ENCODE data around the gene ZSWIM6. TPM values are rescaled to one million over a fixed set of nuclear protein-coding genes. Genes with fewer than 3 reads are reported as not detected.

ZSWIM6 gene
- total and polyA plus RNA-seq, 4 donors: 14.5 to 32.2 (median 30.3) TPM

DNA sequence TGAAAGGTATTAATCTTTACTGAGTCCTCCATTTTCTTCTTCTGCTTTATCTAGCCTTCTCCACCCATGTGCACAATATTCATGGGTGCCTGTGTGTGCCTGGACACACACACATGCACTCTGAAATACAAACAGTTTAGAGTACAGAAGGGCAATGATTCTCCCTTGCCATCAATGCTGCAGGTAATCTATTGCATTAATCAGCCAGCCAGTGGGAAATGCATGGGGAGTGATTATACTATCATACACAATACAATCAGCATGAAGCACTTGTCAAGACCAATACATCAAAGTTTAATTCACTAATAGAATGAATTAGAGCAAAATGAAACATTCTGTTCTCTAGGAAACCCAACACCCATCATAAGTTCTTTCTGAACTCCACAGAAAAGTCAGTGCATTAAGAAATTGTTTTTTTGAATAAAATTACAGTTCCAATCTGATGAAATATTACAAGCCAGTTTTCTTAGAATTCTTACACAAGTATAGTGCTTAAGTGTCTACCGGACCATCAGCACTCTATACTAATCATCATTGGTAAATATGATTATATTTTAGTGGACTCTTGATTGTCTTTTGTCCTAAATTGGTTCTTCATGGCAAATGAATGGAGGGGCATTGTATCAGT, 172.2 kb downstream of the ZSWIM6 start:
- H3K27me3 ChIP-seq (ENCODE audit: control insufficient read depth, insufficient read depth, low read length): no peaks in the 10 kb centered on the region
- peak in 1 of 6 donors; percentile 75 for DNase-seq (ENCODE audit: low read depth in 4 of 6, low spot score in 6 of 6)
- no peaks in the 10 kb centered on the region for H3K4me1 ChIP-seq (ENCODE audit: control insufficient read depth, insufficient read depth, low read length)
- H3K4me3 ChIP-seq (ENCODE audit: low read depth, low read length): no peak overlapping the region
- no peaks in the 10 kb centered on the region for H3K36me3 ChIP-seq (ENCODE audit: control insufficient read depth, insufficient read depth, low read length)
- no peak overlapping the region for H3K27ac ChIP-seq (ENCODE audit: low read depth, low read length)
- no peaks in the 10 kb centered on the region for H3K9me3 ChIP-seq (ENCODE audit: control insufficient read depth, insufficient read depth, low read length)
- whole genome bisulfite sequencing (ENCODE audit: insufficient coverage): no CpG with 5 or more reads among the region's 1 CpG

DNA sequence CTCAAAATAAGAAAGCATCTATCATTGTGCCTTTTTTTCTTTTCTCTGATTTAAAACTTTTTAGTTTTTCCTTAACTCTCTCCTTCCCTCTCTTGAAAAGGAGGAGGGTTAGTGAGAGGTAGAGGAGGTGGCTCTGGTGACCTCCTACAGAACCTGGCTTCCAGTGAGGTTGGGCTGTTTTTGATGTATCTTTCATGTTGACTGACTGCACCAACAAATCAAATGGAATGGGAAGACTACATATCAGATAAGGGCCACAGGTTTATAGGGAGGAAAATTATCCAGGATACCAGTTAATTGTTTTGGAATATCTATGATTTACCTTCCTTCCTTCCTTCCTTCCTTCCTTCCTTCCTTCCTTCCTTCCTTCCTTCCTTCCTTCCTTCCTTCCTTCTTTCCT, 173.2 kb downstream of the ZSWIM6 start:
- no peaks in the 10 kb centered on the region for H3K9me3 ChIP-seq (ENCODE audit: control insufficient read depth, insufficient read depth, low read length)

DNA sequence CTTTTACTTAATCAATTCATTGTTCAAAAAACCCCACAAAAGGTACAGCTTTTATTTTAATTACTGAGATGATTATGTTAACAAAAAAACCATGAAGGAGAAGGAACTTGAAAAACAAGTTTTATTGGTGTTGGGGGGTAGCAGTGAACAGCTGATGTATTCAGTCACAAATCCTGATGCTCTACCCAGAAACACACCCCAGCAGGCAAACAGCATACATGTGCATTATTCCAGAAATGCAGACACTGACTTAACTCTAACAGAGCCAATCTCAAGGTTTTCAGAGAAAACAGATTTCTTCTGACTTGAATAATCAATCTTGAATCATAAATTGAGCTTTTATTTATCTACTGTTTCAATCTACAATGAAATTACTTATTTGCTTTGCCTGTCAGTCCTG, 175.2 kb downstream of the ZSWIM6 start:
- Histone ChIP-seq H3K4me3 (ENCODE audit: low read depth, low read length) (no peak overlapping the region), H3K4me1 (ENCODE audit: control insufficient read depth, insufficient read depth, low read length) (no peaks in the 10 kb centered on the region)

More for the DNA sequence above, 173.2 kb downstream of the ZSWIM6 start:
- Histone ChIP-seq H3K4me3 (ENCODE audit: low read depth, low read length) (no peak overlapping the region), H3K27ac (ENCODE audit: low read depth, low read length) (no peak overlapping the region), H3K4me1 (ENCODE audit: control insufficient read depth, insufficient read depth, low read length) (no peaks in the 10 kb centered on the region), H3K27me3 (ENCODE audit: control insufficient read depth, insufficient read depth, low read length) (no peaks in the 10 kb centered on the region), H3K36me3 (ENCODE audit: control insufficient read depth, insufficient read depth, low read length) (no peaks in the 10 kb centered on the region)
- no peak for DNase-seq (ENCODE audit: low read depth in 4 of 6, low spot score in 6 of 6)

DNA sequence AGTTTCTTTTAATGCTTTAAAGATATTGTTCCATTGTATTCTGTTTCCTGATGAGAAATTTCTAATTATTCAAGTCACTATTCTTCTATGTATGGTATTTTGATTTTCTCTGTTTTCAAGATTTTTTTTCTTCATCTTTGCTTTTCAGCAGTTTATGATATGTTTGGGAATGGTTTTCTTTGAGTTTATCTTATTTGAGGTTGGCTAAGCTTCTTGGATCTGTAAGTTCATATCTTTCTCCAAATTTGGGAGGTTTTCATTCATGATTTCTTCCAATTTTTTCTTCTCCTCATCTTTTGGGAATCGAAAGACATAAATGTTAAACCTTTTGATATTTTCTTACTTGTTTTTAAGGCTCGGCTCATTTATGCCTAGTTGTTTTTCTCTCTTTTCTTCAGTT, 184.9 kb downstream of the ZSWIM6 start:
- Histone ChIP-seq H3K4me3 (ENCODE audit: low read depth, low read length) (no peak overlapping the region), H3K9me3 (ENCODE audit: control insufficient read depth, insufficient read depth, low read length) (peaks cover 9% of the 10 kb centered on the region), H3K4me1 (ENCODE audit: control insufficient read depth, insufficient read depth, low read length) (no peaks in the 10 kb centered on the region), H3K36me3 (ENCODE audit: control insufficient read depth, insufficient read depth, low read length) (no peaks in the 10 kb centered on the region), H3K27me3 (ENCODE audit: control insufficient read depth, insufficient read depth, low read length) (no peaks in the 10 kb centered on the region), H3K27ac (ENCODE audit: low read depth, low read length) (no peak overlapping the region)
- no peak for DNase-seq (ENCODE audit: low read depth in 4 of 6, low spot score in 6 of 6)
- WGBS (ENCODE audit: insufficient coverage): 100% methylated on average over 2 of the region's 2 CpGs

More for the DNA sequence above, 175.2 kb downstream of the ZSWIM6 start:
- Histone ChIP-seq H3K27ac (ENCODE audit: low read depth, low read length) (no peak overlapping the region), H3K27me3 (ENCODE audit: control insufficient read depth, insufficient read depth, low read length) (no peaks in the 10 kb centered on the region), H3K9me3 (ENCODE audit: control insufficient read depth, insufficient read depth, low read length) (peaks cover 2% of the 10 kb centered on the region), H3K36me3 (ENCODE audit: control insufficient read depth, insufficient read depth, low read length) (no peaks in the 10 kb centered on the region)
- no peak for DNase-seq (ENCODE audit: low read depth in 4 of 6, low spot score in 6 of 6)

DNA sequence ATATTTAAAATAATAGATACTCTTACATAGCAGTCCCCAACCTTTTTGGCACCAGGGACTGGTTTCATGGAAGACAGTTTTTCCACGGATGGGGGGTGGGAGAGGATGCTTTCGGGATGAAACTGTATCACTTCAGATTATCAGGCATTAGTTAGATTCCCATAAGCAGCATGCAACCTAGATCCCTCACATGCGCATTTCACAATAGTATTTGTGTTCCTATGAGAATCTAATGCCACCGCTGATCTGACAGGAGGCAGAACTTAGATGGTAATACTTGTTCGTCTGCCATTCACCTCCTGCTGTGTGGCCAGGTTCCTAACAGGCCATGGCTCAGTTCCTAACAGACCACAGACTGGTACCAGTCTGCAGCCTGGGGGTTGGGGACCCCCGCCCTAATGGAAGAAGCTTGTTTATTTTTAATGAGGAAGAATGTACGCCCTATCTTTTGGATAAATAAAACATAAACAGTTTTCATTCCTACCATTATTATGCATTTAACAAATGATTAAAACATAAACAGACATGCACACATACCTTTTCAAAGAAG, 187.7 kb downstream of the ZSWIM6 start:
- Histone ChIP-seq H3K4me1 (ENCODE audit: control insufficient read depth, insufficient read depth, low read length) (peaks cover under 1% of the 10 kb centered on the region), H3K4me3 (ENCODE audit: low read depth, low read length) (no peak overlapping the region), H3K9me3 (ENCODE audit: control insufficient read depth, insufficient read depth, low read length) (peaks cover 4% of the 10 kb centered on the region), H3K27ac (ENCODE audit: low read depth, low read length) (no peak overlapping the region), H3K27me3 (ENCODE audit: control insufficient read depth, insufficient read depth, low read length) (no peaks in the 10 kb centered on the region), H3K36me3 (ENCODE audit: control insufficient read depth, insufficient read depth, low read length) (no peaks in the 10 kb centered on the region)
- DNase-seq (ENCODE audit: low read depth in 4 of 6, low spot score in 6 of 6): no peak
- WGBS (ENCODE audit: insufficient coverage): 30% methylated on average over 2 of the region's 7 CpGs

GRCh38 chr5:61523073-61523472, 191.0 kb downstream of the ZSWIM6 start:
- no CpG with 5 or more reads among the region's 2 CpGs for WGBS (ENCODE audit: insufficient coverage)
- DNase-seq (ENCODE audit: low read depth in 4 of 6, low spot score in 6 of 6): no peak
- no peaks in the 10 kb centered on the region for H3K36me3 ChIP-seq (ENCODE audit: control insufficient read depth, insufficient read depth, low read length)
- H3K4me1 ChIP-seq (ENCODE audit: control insufficient read depth, insufficient read depth, low read length): peaks cover 11% of the 10 kb centered on the region
- no peaks in the 10 kb centered on the region for H3K27me3 ChIP-seq (ENCODE audit: control insufficient read depth, insufficient read depth, low read length)
- no peak overlapping the region for H3K4me3 ChIP-seq (ENCODE audit: low read depth, low read length)
- no peak overlapping the region for H3K27ac ChIP-seq (ENCODE audit: low read depth, low read length)
- H3K9me3 ChIP-seq (ENCODE audit: control insufficient read depth, insufficient read depth, low read length): no peaks in the 10 kb centered on the region

GRCh38 chr5:61523997-61524396, 191.9 kb downstream of the ZSWIM6 start:
- DNase-seq (ENCODE audit: low read depth in 4 of 6, low spot score in 6 of 6): no peak
- Histone ChIP-seq H3K27me3 (ENCODE audit: control insufficient read depth, insufficient read depth, low read length) (no peaks in the 10 kb centered on the region), H3K27ac (ENCODE audit: low read depth, low read length) (no peak overlapping the region), H3K4me1 (ENCODE audit: control insufficient read depth, insufficient read depth, low read length) (peaks cover 11% of the 10 kb centered on the region), H3K4me3 (ENCODE audit: low read depth, low read length) (no peak overlapping the region), H3K36me3 (ENCODE audit: control insufficient read depth, insufficient read depth, low read length) (no peaks in the 10 kb centered on the region), H3K9me3 (ENCODE audit: control insufficient read depth, insufficient read depth, low read length) (no peaks in the 10 kb centered on the region)
- no CpG with 5 or more reads among the region's 3 CpGs for WGBS (ENCODE audit: insufficient coverage)

- Histone ChIP-seq H3K9me3 (ENCODE audit: control insufficient read depth, insufficient read depth, low read length) (no peaks in the 10 kb centered on the region), H3K36me3 (ENCODE audit: control insufficient read depth, insufficient read depth, low read length) (no peaks in the 10 kb centered on the region), H3K4me3 (ENCODE audit: low read depth, low read length) (no peak overlapping the region), H3K27ac (ENCODE audit: low read depth, low read length) (peak overlapping the region; percentile 80), H3K27me3 (ENCODE audit: control insufficient read depth, insufficient read depth, low read length) (no peaks in the 10 kb centered on the region), H3K4me1 (ENCODE audit: control insufficient read depth, insufficient read depth, low read length) (peaks cover 11% of the 10 kb centered on the region)
- 11% methylated on average over 6 of the region's 12 CpGs for WGBS (ENCODE audit: insufficient coverage)
- peak; percentile 26 to 89 (median 56) for DNase-seq (ENCODE audit: low read depth in 4 of 6, low spot score in 6 of 6)
These were observed 193.6 kb downstream of the ZSWIM6 start for GRCh38 chr5:61525512-61526206.

DNA sequence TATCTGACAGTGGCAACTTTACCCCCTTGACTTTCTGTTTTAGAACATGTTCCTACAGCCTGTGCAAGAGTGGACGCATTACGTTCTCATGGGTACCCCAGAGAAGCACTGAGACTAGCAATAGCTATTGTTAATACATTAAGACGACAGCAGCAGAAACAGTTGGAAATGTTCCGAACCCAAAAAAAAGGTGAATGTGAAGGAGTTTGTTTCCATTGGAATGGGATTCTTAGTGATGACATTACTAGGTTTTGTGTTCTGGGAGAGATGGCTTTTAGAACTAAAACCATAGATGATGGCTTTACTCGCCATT, 194.1 kb downstream of the ZSWIM6 start:
- H3K27ac ChIP-seq (ENCODE audit: low read depth, low read length): peak overlapping the region; percentile 26
- WGBS (ENCODE audit: insufficient coverage): 26% methylated on average over 2 of the region's 5 CpGs
- peak in 4 of 6 donors; percentile 12 to 73 (median 22) for DNase-seq (ENCODE audit: low read depth in 4 of 6, low spot score in 6 of 6)
- H3K4me1 ChIP-seq (ENCODE audit: control insufficient read depth, insufficient read depth, low read length): peaks cover 11% of the 10 kb centered on the region
- H3K9me3 ChIP-seq (ENCODE audit: control insufficient read depth, insufficient read depth, low read length): no peaks in the 10 kb centered on the region
- H3K27me3 ChIP-seq (ENCODE audit: control insufficient read depth, insufficient read depth, low read length): no peaks in the 10 kb centered on the region
- no peak overlapping the region for H3K4me3 ChIP-seq (ENCODE audit: low read depth, low read length)
- no peaks in the 10 kb centered on the region for H3K36me3 ChIP-seq (ENCODE audit: control insufficient read depth, insufficient read depth, low read length)

- Histone ChIP-seq H3K4me3 (ENCODE audit: low read depth, low read length) (no peak overlapping the region), H3K9me3 (ENCODE audit: control insufficient read depth, insufficient read depth, low read length) (no peaks in the 10 kb centered on the region), H3K27ac (ENCODE audit: low read depth, low read length) (no peak overlapping the region), H3K36me3 (ENCODE audit: control insufficient read depth, insufficient read depth, low read length) (peaks cover 2% of the 10 kb centered on the region), H3K27me3 (ENCODE audit: control insufficient read depth, insufficient read depth, low read length) (no peaks in the 10 kb centered on the region), H3K4me1 (ENCODE audit: control insufficient read depth, insufficient read depth, low read length) (no peaks in the 10 kb centered on the region)
- WGBS (ENCODE audit: insufficient coverage): 100% methylated on average over 3 of the region's 4 CpGs
- no peak for DNase-seq (ENCODE audit: low read depth in 4 of 6, low spot score in 6 of 6)
These were observed 200.9 kb downstream of the ZSWIM6 start for GRCh38 chr5:61532983-61533382.
